SK-N-MC (cell line): ENCODE data around the gene KCNK1.

Experiments used
- EZH2 ChIP-seq: fragments of 200-600 bp; sonication (generic); IDR thresholded peaks from one replicate; pipeline ENCODE4 v1.6.1; 2017; ENCODE audit warnings: antibody characterized with exemption
- FOXP2 ChIP-seq: optimal IDR thresholded peaks from 2 replicates; pipeline ENCODE3; 2011; ENCODE audit warnings: mild to moderate bottlenecking, moderate library complexity; ENCODE audit not compliant: insufficient read depth; ENCODE audit errors: extremely low read length, control extremely low read depth
- POLR2AphosphoS5 ChIP-seq: IDR thresholded peaks from 2 replicates; pipeline ENCODE4 v1.6.1; 2012; ENCODE audit warnings: mild to moderate bottlenecking, low read depth, low read length, borderline replicate concordance

DNA sequence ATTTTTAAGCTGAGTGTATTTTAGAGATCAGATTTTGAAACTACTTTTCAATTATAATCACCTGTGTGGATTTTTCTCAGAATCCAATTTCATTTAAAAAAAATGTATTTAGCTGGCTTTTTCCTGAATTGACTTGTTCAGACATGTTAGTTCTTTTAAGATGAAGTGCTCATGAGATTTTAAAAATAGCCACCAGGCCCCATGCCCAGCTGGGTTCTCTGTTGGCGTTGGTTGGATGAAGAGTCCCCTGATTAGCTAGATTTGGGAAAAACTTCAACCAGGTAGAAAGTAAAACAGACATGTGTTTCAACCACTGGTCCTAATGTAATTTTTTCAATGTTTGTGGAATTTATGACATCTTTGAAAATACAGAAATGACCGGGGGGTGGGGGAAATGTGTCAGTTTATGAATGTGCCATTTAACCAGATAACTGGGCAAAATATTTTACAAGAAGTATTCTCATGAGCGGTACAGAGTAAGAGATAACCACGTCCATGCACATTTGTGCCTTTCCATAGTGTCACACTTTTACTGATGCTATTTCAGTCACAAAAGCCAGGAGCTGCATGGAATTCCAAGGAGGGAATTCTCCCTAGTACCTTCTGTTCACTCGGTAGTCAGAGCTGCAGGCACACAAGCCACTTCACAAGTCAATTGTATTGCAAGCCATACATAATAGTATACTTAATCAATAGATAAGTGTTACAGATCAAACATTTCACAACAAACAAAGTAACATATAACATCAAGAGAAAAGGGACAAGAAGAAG lies 51.1 kb downstream of the KCNK1 start:
- TF ChIP-seq POLR2AphosphoS5, result no peak
- TF ChIP-seq EZH2, result no peak
- no peak for TF ChIP-seq FOXP2
